Heart left ventricle (tissue), 16 donors: Measurements from ENCODE around the gene ZNF300. TPM values are rescaled to one million over a fixed set of nuclear protein-coding genes. Genes with fewer than 3 reads are reported as not detected.
"Not testable (repeated sequence)": the region's sequence is repeated elsewhere in the genome, so short reads cannot be mapped to it uniquely, and the experiment has no call there.

Experiments
- ATAC-seq, 4 donors: fragments of 200-7000 bp; cut with Tn5 transposase; one replicate each; pipeline ENCODE4 v1.9.1; 2020 to 2022; ENCODE audit warnings: moderate library complexity in 4 of 4, mild to moderate bottlenecking in 3 of 4, moderate number of reproducible peaks in 1 of 4
- DNase-seq, 5 donors: peaks; one replicate each; pipeline ENCODE4 v3.0.0-alpha.2; 2020
- H3K27ac ChIP-seq, 12 donors: fragments of 200-600 bp; sonication (generic) in 4 of 12; one replicate each; pipeline versions ENCODE4 v1.5.0 to v1.8.0; 2016 to 2022; ENCODE audit warnings: mild to moderate bottlenecking in 2 of 12
- H3K27me3 ChIP-seq, 9 donors: fragments of 200-600 bp; sonication (generic) in 2 of 9; one replicate each; pipeline versions ENCODE4 v1.5.1 to v1.8.0; 2016 to 2022; ENCODE audit warnings: mild to moderate bottlenecking in 3 of 9
- H3K36me3 ChIP-seq, 9 donors: fragments of 200-600 bp; sonication (generic) in 2 of 9; one replicate each; pipeline versions ENCODE4 v1.5.0 to v1.8.0; 2018 to 2022; ENCODE audit warnings: mild to moderate bottlenecking in 2 of 9
- H3K4me1 ChIP-seq, 12 donors: fragments of 200-600 bp; sonication (generic) in 4 of 12; one replicate each; pipeline versions ENCODE4 v1.5.0 to v1.8.0; 2016 to 2022; ENCODE audit warnings: mild to moderate bottlenecking in 3 of 12
- H3K4me3 ChIP-seq, 12 donors: fragments of 200-600 bp; sonication (generic) in 4 of 12; one replicate each; pipeline versions ENCODE4 v1.5.0 to v1.8.0; 2017 to 2022; ENCODE audit warnings: mild to moderate bottlenecking in 9 of 12, moderate library complexity in 4 of 12
- H3K9me3 ChIP-seq, 12 donors: fragments of 200-600 bp; sonication (generic) in 4 of 12; one replicate each; pipeline versions ENCODE4 v1.5.0 to v1.8.0; 2016 to 2022; ENCODE audit warnings: mild to moderate bottlenecking in 1 of 12
- POLR2A ChIP-seq, 2 donors: fragments of 450-650 bp; IDR thresholded peaks; one replicate each; pipeline ENCODE4 v1.6.1; 2017; ENCODE audit warnings: antibody characterized with exemption in 2 of 2, mild to moderate bottlenecking in 2 of 2, moderate library complexity in 2 of 2
- WGBS, 4 donors: extraction: QIAGEN DNeasy Blood & Tissue Kit in 2 of 4; methylation state at CpG; one replicate each; pipeline versions ENCODE4 v1.1.5 to v1.1.7; 2013 to 2018; 5-methylcytosine and 5-hydroxymethylcytosine counted together
- intact Hi-C, 10 donors: fragments of 100-400 bp; cut with DNase I; formaldehyde crosslinking; loops; one replicate each; pipeline versions ENCODE4 v1.11.1 to v1.14.2; 2022
- polyA plus RNA-seq, 2 donors: library from polyadenylated mRNA; stranded (reverse); fragments of 200-250 nt; gene quantifications; one replicate each; pipeline ENCODE4 v1.2.3, GENCODE V29; 2013
- total RNA-seq, 9 donors: library from RNA; depleted of rRNA in 2 of 9; stranded (reverse); fragments of >200 nt in 2 of 9; fragmentation: NEBNext Ultra II Directional in 3 of 9; extraction: Animal tissue kit (Norgen Biotek cat#: 25700) in 3 of 9; gene quantifications; one replicate each; pipeline versions ENCODE4 v1.1.0 to v1.2.4, GENCODE V29; 2016 to 2023
- TF ChIP-seq, protein P1 (sequence below), 12 donors: fragments of 200-600 bp; sonication (generic) in 4 of 12; IDR thresholded peaks; one replicate each; pipeline versions ENCODE4 v1.5.0 to v1.8.0; 2018 to 2022; ENCODE audit warnings: antibody characterized with exemption in 12 of 12, mild to moderate bottlenecking in 5 of 12
- donor health status: ischemic (EF 13 %, LVEDD 7.1; RV severe dilation, severe dysfunction).
- donor health status: healthy with polysubstance abuse.
- donor health status: DM: no; HTN: yes; CAD: no.
- donor health status: DM: no; HTN: no; CAD: no.
- donor health status: ischemic (EF 25% LVEDD 6.9; RV normal size, moderate dysfunction).
- donor health status: ischemic (EF 25% LVEDD 5.7; RV mildly dilated, moderate dysfunction).
- donor health status: healthy.
- donor health status: DM: yes; HTN: yes; CAD: no.
- donor health status: ischemic (EF 35%, LVEDD 5.7; RV mildly dilated, moderate dysfunction).
- donor health status: nonischemic (EF 11% LVEDD 7.7; RV severe dilation, severe dysfunction).
- donor health status: DM: yes; HTN: yes; CAD: no.
- donor health status: PGD.
- donor health status: ischemic (EF 29% LVEDD 5.4; RV normal size, mild dysfunction).
- donor health status: nonischemic (EF 23%, LVEDD 6.1; RV moderate dilation, normal function).

Gene ZNF300
- total and polyA plus RNA-seq, 11 donors, result 0.30 to 1.3 (median 1.1) TPM

DNA sequence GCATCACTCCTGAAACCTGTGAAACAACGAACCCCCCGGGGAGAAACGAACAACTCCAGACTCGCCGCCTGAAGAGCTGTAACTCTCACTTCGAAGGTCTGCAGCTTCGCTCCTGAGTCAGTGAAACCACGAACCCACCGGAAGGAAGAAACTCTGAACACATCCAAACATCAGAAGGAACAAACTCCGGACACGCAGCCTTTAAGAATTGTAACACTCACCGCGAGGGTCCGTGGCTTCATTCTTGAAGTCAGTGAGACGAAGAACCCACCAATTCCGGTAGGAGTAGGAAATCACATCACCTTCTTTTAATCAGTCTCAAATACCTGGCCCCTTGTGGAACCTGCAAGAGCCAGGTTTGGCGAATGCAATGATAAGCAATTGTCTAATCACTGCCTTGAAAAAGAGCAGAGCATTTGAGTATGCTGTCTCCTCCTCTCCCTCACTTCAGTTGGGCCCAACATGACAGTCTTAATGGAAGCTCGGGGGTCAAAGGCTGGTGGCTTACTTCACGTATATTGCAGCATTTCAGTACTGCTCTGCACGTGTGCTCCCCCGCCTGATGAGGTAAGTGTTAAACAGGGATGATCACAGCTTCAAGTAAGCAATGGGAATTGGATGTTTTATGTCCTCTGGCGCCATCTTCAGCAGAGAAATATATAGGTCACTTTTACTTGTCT lies 58.0 kb downstream of the ZNF300 start:
- Histone ChIP-seq H3K36me3 (no peaks in the 10 kb centered on the region), H3K4me3 (peak overlapping the region in 1 of 12 donors; percentile 6), H3K27ac (no peak overlapping the region), H3K9me3 (no peaks in the 10 kb centered on the region), H3K4me1 (peaks cover 0 to 7% (median 0%) of the 10 kb centered on the region in 12 donors), H3K27me3 (peaks cover 0 to 4% (median 0%) of the 10 kb centered on the region in 9 donors)
- ATAC-seq, result peak; percentile 73 to 91 (median 90)
- TF ChIP-seq, protein P1, sequence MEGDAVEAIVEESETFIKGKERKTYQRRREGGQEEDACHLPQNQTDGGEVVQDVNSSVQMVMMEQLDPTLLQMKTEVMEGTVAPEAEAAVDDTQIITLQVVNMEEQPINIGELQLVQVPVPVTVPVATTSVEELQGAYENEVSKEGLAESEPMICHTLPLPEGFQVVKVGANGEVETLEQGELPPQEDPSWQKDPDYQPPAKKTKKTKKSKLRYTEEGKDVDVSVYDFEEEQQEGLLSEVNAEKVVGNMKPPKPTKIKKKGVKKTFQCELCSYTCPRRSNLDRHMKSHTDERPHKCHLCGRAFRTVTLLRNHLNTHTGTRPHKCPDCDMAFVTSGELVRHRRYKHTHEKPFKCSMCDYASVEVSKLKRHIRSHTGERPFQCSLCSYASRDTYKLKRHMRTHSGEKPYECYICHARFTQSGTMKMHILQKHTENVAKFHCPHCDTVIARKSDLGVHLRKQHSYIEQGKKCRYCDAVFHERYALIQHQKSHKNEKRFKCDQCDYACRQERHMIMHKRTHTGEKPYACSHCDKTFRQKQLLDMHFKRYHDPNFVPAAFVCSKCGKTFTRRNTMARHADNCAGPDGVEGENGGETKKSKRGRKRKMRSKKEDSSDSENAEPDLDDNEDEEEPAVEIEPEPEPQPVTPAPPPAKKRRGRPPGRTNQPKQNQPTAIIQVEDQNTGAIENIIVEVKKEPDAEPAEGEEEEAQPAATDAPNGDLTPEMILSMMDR (IDR thresholded peaks at IDR 0.05), result peak; percentile 38 to 80 (median 68)
- TF ChIP-seq POLR2A (IDR thresholded peaks at IDR 0.05), result no peak
- peak in 4 of 5 donors; percentile 31 to 56 (median 48) for DNase-seq
- WGBS, 4 donors, result 51 to 60% (median 56%) methylated on average over 22 of the region's 22 CpGs
- intact Hi-C loops, result loop anchor here (2.0 to 10.0 kb wide), 12 partner anchors 44 to 392 kb away; partner anchors contain the start of genes RBM22 (in 4 of the 10) and DCTN4 (in 1 of the 10)

DNA sequence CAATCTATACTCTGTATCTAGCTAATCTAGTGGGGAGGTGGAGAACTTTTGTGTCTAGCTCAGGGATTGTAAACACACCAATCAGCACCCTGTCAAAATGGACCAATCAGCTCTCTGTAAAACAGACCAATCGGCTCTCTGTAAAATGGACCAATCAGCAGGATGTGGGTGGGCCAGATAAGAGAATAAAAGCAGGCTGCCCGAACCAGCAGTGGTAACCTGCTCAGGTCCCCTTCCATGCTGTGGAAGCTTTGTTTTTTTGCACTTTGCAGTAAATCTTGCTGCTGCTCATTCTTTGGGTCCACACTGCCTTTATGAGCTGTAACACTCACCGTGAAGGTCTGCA lies 58.5 kb downstream of the ZNF300 start, which contains the start of gene IRGM:
IRGM (plus strand) TSS at position 214 of the 346 bp plus-strand sequence. CDS start 1,603 bp downstream, outside the sequence.
- not testable (repeated sequence) for DNase-seq, H3K27me3 ChIP-seq, H3K27ac ChIP-seq, H3K9me3 ChIP-seq, ATAC-seq, H3K4me1 ChIP-seq, H3K36me3 ChIP-seq
- intact Hi-C loops, result loop anchor here (2.0 to 10.0 kb wide), 12 partner anchors 43 to 391 kb away; partner anchors contain the start of genes RBM22 (in 4 of the 10) and DCTN4 (in 1 of the 10)
- H3K4me3 ChIP-seq, result peak within 1 kb of the TSS in 1 of 12 donors; percentile 6
- WGBS, 4 donors, result 76 to 94% (median 88%) methylated on average over 2 to 3 of the region's 3 CpGs

DNA sequence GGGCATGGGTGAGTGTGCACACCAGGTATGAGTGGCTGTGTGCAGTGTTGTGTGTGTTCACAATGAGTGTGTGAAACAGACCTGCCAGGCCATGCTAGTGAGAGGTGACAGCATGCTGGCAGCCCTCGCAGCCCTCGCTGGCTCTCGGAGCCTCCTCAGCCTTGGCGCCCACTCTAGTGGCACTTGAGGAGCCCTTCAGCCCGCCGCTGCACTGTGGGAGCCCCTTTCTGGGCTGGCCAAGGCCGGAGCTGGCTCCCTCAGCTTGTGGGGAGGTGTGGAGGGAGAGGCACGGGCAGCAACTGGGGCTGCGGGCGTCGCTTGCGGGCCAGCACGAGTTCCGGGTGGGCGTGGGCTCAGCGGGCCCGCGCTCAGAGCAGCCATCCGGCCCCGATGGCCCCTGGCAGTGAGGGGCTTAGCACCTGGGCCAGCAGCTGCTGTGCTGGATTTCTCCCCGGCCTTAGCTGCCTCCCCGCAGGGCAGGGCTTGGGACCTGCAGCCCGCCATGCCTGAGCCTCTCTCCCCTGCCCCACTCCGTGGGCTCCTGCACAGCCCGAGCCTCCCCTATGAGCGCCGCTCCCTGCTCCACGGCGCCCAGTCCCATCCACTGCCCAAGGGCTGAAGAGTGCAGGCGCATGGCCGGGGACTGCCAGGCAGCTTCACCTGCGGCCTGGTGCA lies 59.5 kb downstream of the ZNF300 start:
- H3K27ac ChIP-seq, H3K36me3 ChIP-seq, H3K4me3 ChIP-seq, DNase-seq, H3K27me3 ChIP-seq, H3K4me1 ChIP-seq, H3K9me3 ChIP-seq: not testable (repeated sequence)
- peak in 1 of 4 donors; percentile 16 for ATAC-seq
- intact Hi-C loops, result loop anchor here in 9 of 10 donors (2.0 to 10.0 kb wide), 11 partner anchors 23 to 391 kb away; partner anchors contain the start of genes RBM22 (in 4 of the 9) and DCTN4 (in 1 of the 9)
- WGBS, 4 donors, result 87 to 95% (median 90%) methylated on average over 13 to 32 of the region's 32 CpGs

Other genes starting within 250 kb of the ZNF300 start
- 10 to 100 TPM in 1 of 9 donors, 1 to 10 TPM in 8; 1.8 to 10.2 (median 5.1) TPM for gene MYOZ3, start 243.7 kb downstream of the ZNF300 start, total RNA-seq
- gene MYOZ3, start 243.7 kb downstream of the ZNF300 start, polyA plus RNA-seq, result 1 to 10 TPM; 1.2 to 4.6 TPM
- gene RBM22, start 203.9 kb downstream of the ZNF300 start, total RNA-seq, result 10 to 100 TPM; 23.5 to 42.3 (median 28.0) TPM
- gene RBM22, start 203.9 kb downstream of the ZNF300 start, polyA plus RNA-seq, result 10 to 100 TPM; 19.2 to 24.6 TPM
- gene DCTN4, start 146.0 kb downstream of the ZNF300 start, total RNA-seq, result 10 to 100 TPM; 41.6 to 70.6 (median 50.4) TPM
- 10 to 100 TPM; 18.9 to 31.8 TPM for gene DCTN4, start 146.0 kb downstream of the ZNF300 start, polyA plus RNA-seq
- gene SMIM3, start 126.2 kb downstream of the ZNF300 start, total RNA-seq, result 10 to 100 TPM in 7 of 9 donors, 1 to 10 TPM in 2; 7.1 to 27.3 (median 19.1) TPM
- 10 to 100 TPM; 16.0 to 45.6 TPM for gene SMIM3, start 126.2 kb downstream of the ZNF300 start, polyA plus RNA-seq
- gene IRGM, start 58.5 kb downstream of the ZNF300 start, total RNA-seq, result not detected
- gene IRGM, start 58.5 kb downstream of the ZNF300 start, polyA plus RNA-seq, result under 1 TPM in 1 of 2 donors, not detected in 1; 0.07 TPM
- gene GPX3, start 115.6 kb upstream of the ZNF300 start, total RNA-seq, result 1,000 to 10,000 TPM in 2 of 9 donors, 100 to 1,000 TPM in 7; 416 to 1,563 (median 738) TPM
- 1,000 to 10,000 TPM in 1 of 2 donors, 100 to 1,000 TPM in 1; 819 to 1,415 TPM for gene GPX3, start 115.6 kb upstream of the ZNF300 start, polyA plus RNA-seq
- 100 to 1,000 TPM in 8 of 9 donors, 10 to 100 TPM in 1; 86.0 to 180 (median 122) TPM for gene TNIP1, start 176.1 kb upstream of the ZNF300 start, total RNA-seq
- gene TNIP1, start 176.1 kb upstream of the ZNF300 start, polyA plus RNA-seq, result 10 to 100 TPM; 97.1 to 97.6 TPM